Measurements from ENCODE around the gene YWHAB.

Gene YWHAB

GRCh38 chr20:44916586-44916985 is 31.1 kb downstream of the YWHAB start:
- no peak for DNase-seq

GRCh38 chr20:44917399-44917798 is 31.9 kb downstream of the YWHAB start:
- DNase-seq = no peak

DNA sequence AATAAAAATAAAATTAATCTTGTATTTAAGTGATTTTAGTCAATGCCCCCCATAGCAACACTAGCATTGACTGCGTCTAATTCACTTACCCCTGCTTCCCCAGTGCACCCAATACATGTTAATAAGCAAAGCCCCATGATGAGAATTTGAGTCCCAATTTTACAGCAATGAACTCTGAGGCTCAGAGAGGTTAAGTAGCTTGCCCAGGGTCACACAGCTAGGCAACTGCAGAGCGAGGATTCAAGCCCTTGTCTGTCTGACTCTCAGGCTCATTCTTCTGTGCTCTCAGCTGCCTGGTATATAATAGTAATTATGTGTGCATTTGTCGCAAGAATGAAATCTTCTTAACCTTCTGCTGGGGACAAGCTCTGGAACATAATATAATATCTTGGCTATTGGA is 32.8 kb downstream of the YWHAB start:
- DNase-seq = no peak

DNA sequence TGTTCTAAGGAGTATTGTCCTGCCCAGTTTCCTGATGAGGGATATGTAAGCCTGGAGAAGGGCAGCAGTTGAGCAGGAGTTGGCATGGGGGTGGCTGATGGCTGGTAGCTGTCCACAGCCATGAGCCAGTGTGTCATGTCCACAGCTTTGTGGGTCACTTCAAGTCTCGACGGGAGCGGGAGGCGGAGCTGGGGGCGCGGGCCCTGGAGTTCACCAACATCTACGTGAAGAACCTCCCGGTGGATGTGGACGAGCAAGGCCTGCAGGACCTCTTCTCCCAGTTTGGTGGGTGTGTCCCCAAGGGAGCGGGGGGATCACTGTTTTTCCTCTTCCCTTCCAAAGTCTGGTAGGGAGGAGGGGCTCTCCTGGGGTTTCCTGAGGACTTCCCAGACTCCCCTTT is 33.3 kb downstream of the YWHAB start:
- no peak for DNase-seq

GRCh38 chr20:44921447-44921846 is 35.9 kb downstream of the YWHAB start:
- DNase-seq = no peak

DNA sequence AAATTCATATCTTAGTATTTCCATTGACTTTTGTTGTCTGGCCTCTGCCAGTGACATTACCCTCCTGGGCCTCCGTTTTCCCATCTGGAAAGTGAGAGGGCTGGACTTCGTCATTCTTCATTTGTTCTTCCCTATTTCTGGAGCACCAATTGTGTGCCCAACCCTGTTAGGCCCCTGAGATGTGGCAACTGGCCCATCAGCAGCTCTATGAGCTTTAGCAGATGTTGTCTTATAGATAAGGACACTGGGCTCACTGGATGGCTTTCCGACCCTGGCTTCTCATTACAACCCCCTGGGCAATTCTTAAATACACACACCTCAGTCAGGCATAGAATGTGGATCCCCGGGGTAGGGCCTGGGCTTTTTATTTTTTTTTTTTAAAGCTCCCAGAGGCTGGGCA is 39.0 kb downstream of the YWHAB start:
- no peak for DNase-seq

- DNase-seq = no peak
These were observed 43.1 kb downstream of the YWHAB start for GRCh38 chr20:44928595-44928994.

DNA sequence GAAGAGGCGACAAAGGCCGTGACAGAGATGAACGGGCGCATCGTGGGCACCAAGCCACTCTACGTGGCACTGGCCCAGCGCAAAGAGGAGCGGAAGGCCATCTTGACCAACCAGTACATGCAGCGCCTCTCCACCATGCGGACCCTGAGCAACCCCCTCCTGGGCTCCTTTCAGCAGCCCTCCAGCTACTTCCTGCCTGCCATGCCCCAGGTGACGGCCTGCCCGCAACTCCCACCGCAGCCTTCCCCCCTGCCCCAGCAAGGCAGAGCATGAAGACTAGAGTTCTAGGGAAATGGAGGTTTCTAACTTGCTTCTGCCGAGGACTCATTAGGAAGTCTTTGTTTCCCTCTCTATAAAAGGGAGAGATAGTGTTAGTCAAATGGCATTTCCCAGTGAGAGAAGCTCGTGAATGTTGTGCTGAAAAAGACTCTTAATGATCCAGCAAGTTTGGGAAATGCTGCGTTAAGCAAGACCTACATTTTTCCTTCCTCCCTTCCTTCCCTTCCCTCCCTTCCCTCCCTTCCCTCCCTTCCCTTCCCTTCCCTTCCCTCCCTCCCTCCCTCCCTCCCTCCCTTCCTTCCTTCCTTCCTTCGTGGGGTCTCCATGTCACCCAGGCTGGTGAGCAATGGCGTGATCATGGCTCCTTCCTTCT is 45.1 kb downstream of the YWHAB start:
- DNase-seq = no peak

DNA sequence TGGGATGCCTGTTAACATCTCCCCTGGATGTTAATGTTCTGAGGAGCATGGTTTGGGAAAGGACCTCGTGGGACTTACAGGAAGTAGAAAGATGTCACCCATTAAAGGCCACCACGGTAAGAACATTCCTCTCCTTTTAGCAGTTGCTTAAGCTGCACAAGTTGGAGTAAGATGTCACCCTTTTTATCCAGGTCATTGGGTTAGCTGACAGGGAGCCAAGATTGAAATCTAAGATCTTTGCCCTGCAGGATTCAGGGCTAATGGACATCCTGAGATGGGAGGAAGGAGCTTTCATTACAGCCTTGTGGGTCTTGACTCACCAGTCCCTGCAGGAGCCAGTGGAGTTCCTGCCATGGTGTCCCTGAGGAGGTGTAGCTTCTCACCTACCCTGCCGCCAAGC is 46.4 kb downstream of the YWHAB start:
- DNase-seq = no peak

DNA sequence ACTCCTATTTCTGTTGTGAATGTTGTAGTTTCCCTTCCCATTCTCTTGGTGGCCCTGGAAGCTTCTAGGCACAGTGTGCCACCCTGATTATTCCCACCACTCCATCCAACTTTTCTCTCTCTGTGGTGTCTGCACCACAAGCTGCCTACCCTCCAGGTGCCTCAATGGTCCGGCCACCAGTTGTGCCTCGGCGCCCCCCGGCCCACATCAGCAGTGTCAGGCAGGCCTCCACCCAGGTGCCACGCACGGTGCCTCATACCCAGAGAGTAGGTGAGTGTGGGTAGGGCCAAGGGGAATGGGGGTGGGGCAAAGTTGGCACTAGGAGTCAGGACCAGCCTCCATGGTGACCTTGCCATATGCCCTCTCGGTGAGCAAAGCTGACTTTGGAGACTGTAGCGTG is 47.4 kb downstream of the YWHAB start:
- DNase-seq = no peak

- no peak for DNase-seq
These were observed 51.0 kb downstream of the YWHAB start for GRCh38 chr20:44936510-44936909.

DNA sequence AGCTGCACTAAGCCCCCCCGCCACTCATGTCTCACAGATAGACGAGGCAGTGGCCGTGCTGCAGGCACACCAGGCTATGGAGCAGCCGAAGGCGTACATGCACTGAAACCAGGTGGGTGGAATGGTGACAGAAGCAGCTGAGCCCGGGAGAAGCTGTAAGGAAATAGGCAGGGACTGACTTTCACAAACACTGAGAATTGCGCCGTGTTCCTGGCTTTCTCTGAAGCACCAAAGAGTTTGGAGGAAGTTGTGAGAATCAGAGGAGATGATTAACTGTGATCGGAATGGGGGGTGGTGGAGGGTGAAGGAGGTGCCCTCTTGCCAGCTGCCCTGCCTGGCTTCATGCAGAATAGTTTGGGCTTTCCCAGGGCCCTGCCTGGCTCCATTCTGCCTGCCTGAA is 53.1 kb downstream of the YWHAB start:
- DNase-seq = no peak

GRCh38 chr20:44941120-44941691 is 55.7 kb downstream of the YWHAB start:
- no peak for DNase-seq

DNA sequence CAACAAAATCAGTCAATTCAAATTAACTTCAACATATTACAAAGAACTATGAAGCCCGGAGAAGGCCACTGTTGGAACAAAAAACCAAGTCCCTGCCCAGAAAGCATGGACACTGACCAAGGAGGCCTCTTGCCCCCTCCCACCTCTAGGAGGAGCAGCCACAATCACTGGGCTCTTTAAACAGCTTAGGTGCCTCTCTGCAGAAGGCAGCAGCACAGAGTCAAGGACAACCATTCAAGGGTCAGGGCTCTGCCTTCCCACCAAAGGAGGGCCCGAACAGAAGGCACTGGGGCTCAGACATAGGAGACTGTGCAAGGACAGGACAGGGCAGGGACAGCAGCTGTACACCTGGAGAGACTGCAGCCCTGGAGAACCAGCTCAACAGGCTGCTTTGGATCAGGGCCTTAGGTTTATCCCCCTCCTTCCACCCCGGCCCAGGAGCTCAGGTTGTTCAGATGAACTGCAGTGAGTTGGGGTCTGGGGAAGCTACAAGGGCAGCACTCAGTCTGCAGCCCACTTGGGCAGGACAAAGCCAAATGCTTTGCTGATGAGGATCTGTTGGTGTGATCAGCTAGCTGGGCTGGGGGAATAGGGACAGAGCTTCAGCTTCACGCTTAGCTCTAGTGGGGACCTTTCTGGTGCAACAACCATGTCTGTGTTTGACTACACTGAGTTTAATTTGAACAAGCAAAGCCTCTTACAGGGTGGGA is 56.9 kb downstream of the YWHAB start:
- DNase-seq = no peak

- DNase-seq = no peak
These were observed 58.3 kb downstream of the YWHAB start for GRCh38 chr20:44943828-44944227.

DNA sequence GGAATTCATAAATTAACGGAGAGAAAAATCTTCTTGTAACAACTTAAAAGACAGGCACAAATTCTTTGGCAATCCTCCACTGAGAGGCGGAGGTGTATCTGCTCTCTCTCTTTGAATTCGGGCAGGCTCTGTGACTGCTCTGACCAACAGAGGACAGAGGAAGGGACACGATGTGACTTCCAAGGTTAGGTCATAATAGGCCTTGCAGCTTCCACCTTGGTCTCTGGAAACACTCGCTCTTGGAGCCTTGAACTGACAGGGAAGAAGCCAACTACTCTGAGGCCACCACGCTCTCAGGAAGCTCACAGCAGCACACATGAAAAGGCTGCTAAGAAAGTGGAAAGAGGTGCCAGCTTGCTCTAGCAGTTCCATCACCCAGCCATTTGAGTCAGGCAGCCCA is 59.8 kb downstream of the YWHAB start:
- DNase-seq = no peak

- no peak for DNase-seq
These were observed 60.9 kb downstream of the YWHAB start for GRCh38 chr20:44946271-44946852.

GRCh38 chr20:44948107-44948506 is 62.6 kb downstream of the YWHAB start:
- DNase-seq = no peak

GRCh38 chr20:44948513-44948912 is 63.0 kb downstream of the YWHAB start:
- DNase-seq = no peak

GRCh38 chr20:44950368-44950767 is 64.9 kb downstream of the YWHAB start:
- no peak for DNase-seq

GRCh38 chr20:44952731-44953130 is 67.2 kb downstream of the YWHAB start:
- no peak for DNase-seq

DNA sequence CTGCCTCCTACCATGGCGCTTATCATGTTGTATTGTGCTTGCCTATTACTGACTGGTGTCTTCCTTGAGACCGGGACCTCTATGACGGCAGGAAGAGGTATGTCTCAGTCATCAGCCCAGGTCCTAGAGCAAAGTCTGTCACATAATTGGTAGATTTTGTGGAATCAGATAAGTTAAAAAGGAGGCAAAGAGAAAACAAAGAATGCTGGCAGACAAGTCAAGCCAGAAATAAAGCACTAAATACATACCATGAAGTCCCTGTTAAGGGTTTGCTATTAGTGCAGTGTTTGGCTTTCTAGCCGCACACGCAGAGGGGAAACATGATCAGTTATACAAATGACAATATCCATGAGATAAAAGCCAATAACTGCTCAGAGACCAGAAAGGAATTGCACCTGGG is 68.7 kb downstream of the YWHAB start:
- no peak for DNase-seq

- no peak for DNase-seq
These were observed 69.8 kb downstream of the YWHAB start for GRCh38 chr20:44955270-44955669.

DNA sequence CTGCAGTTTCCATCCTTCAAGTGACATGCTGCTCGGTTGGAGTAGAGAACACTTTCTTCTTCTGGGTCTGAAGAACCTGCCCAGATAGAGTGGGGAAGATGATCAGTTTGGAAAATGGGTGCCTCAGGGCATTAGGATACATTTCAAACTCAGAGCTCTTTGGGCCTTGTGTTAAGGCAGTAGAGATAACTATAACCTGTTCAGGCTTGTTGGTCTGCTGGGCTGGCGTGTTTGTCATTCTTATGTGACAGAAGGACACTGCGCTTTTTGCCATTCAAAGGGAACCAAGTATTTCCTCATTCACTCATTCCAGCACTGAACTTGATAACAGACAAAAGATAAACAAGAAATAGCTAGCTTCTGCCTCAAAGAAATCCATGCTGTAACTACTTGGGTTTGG is 70.9 kb downstream of the YWHAB start:
- no peak for DNase-seq
